ENCODE data around the gene TNFRSF9.

DNA sequence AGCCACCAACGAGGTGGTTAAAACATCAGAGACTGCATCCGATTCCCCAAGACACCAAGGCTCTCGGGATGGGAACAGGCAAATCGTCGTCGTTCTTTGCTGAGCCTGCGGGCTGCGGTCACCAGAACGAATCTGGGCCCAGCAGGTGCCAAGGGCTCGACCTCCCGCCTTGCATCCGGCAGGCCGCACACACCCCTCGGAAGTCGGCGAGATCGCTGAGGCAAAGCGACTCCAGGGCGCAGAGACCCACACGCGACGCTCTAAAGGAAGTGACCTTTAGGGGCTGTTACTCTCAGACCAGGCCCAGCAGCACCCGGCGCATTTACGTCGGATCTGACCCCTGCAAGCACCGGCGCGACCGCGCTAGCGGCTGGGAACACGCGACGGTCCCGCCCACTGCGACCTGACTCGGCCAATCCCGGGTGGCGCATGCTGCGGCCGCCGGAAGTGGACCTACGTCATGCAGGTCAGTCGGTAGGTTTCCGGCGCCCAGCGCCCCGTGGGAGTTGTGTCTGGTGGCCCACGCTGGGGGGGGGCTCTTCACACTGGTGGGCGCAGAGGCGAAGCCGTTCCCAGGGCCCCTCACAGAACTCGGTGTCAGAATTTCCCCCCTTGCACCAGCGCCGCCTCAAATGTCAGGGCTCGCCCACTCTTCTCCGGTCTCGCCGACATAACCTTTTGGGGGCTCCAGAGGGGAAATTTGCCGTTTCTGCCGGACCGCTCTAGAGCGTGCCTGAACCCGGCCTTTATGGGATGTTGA is 13.4 kb upstream of the TNFRSF9 start:
- TF ChIP-seq POLR2A (IDR thresholded peaks at IDR 0.05; ENCODE audit: control extremely low read depth in 1 of 2, low read depth in 2 of 2, low read length in 2 of 2) (no peak), POLR2AphosphoS5 (IDR thresholded peaks at IDR 0.05; ENCODE audit: low read depth, low read length) (no peak), CTCF (IDR thresholded peaks at IDR 0.05; ENCODE audit: control extremely low read depth in 1 of 3, insufficient read depth in 1 of 3, low read depth in 1 of 3, low read length in 3 of 3) (no peak), RAD21 (IDR thresholded peaks at IDR 0.05 in 1 of 2, conservative IDR thresholded peaks at IDR 0.05 in 1 of 2; ENCODE audit: low read depth in 2 of 2, low read length in 2 of 2) (no peak), SIN3A (conservative IDR thresholded peaks at IDR 0.05 in 1 of 2, IDR thresholded peaks at IDR 0.05 in 1 of 2; ENCODE audit: low read depth in 1 of 2, low read length in 2 of 2) (no peak), PHF8 (conservative IDR thresholded peaks at IDR 0.05; ENCODE audit: low read depth, low read length) (no peak), KDM5A (IDR thresholded peaks at IDR 0.05; ENCODE audit: low read length) (no peak), GABPA (IDR thresholded peaks at IDR 0.05; ENCODE audit: borderline replicate concordance, insufficient read depth, low read length) (no peak)
- TF ChIP-seq, protein P1, sequence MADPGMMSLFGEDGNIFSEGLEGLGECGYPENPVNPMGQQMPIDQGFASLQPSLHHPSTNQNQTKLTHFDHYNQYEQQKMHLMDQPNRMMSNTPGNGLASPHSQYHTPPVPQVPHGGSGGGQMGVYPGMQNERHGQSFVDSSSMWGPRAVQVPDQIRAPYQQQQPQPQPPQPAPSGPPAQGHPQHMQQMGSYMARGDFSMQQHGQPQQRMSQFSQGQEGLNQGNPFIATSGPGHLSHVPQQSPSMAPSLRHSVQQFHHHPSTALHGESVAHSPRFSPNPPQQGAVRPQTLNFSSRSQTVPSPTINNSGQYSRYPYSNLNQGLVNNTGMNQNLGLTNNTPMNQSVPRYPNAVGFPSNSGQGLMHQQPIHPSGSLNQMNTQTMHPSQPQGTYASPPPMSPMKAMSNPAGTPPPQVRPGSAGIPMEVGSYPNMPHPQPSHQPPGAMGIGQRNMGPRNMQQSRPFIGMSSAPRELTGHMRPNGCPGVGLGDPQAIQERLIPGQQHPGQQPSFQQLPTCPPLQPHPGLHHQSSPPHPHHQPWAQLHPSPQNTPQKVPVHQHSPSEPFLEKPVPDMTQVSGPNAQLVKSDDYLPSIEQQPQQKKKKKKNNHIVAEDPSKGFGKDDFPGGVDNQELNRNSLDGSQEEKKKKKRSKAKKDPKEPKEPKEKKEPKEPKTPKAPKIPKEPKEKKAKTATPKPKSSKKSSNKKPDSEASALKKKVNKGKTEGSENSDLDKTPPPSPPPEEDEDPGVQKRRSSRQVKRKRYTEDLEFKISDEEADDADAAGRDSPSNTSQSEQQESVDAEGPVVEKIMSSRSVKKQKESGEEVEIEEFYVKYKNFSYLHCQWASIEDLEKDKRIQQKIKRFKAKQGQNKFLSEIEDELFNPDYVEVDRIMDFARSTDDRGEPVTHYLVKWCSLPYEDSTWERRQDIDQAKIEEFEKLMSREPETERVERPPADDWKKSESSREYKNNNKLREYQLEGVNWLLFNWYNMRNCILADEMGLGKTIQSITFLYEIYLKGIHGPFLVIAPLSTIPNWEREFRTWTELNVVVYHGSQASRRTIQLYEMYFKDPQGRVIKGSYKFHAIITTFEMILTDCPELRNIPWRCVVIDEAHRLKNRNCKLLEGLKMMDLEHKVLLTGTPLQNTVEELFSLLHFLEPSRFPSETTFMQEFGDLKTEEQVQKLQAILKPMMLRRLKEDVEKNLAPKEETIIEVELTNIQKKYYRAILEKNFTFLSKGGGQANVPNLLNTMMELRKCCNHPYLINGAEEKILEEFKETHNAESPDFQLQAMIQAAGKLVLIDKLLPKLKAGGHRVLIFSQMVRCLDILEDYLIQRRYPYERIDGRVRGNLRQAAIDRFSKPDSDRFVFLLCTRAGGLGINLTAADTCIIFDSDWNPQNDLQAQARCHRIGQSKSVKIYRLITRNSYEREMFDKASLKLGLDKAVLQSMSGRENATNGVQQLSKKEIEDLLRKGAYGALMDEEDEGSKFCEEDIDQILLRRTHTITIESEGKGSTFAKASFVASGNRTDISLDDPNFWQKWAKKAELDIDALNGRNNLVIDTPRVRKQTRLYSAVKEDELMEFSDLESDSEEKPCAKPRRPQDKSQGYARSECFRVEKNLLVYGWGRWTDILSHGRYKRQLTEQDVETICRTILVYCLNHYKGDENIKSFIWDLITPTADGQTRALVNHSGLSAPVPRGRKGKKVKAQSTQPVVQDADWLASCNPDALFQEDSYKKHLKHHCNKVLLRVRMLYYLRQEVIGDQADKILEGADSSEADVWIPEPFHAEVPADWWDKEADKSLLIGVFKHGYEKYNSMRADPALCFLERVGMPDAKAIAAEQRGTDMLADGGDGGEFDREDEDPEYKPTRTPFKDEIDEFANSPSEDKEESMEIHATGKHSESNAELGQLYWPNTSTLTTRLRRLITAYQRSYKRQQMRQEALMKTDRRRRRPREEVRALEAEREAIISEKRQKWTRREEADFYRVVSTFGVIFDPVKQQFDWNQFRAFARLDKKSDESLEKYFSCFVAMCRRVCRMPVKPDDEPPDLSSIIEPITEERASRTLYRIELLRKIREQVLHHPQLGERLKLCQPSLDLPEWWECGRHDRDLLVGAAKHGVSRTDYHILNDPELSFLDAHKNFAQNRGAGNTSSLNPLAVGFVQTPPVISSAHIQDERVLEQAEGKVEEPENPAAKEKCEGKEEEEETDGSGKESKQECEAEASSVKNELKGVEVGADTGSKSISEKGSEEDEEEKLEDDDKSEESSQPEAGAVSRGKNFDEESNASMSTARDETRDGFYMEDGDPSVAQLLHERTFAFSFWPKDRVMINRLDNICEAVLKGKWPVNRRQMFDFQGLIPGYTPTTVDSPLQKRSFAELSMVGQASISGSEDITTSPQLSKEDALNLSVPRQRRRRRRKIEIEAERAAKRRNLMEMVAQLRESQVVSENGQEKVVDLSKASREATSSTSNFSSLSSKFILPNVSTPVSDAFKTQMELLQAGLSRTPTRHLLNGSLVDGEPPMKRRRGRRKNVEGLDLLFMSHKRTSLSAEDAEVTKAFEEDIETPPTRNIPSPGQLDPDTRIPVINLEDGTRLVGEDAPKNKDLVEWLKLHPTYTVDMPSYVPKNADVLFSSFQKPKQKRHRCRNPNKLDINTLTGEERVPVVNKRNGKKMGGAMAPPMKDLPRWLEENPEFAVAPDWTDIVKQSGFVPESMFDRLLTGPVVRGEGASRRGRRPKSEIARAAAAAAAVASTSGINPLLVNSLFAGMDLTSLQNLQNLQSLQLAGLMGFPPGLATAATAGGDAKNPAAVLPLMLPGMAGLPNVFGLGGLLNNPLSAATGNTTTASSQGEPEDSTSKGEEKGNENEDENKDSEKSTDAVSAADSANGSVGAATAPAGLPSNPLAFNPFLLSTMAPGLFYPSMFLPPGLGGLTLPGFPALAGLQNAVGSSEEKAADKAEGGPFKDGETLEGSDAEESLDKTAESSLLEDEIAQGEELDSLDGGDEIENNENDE (IDR thresholded peaks at IDR 0.05; ENCODE audit: insufficient replicate concordance, low read length) = no peak

Measured in H1 (cell line).